Fibroblast of mammary gland (primary cell): ENCODE data around the gene TPO.
"Not testable (repeated sequence)": the region's sequence is repeated elsewhere in the genome, so short reads cannot be mapped to it uniquely, and the experiment has no call there.

ENCODE experiments used
- DNase-seq: peaks from one replicate; pipeline ENCODE4 v3.0.0-alpha.2; 2010; ENCODE audit warnings: low read depth
- H3K4me3 ChIP-seq: 2 replicates; pipeline ENCODE4 v1.5.1; 2011; ENCODE audit warnings: low read depth, mild to moderate bottlenecking, low read length, moderate library complexity; ENCODE audit not compliant: control insufficient read depth
- CTCF ChIP-seq: conservative IDR thresholded peaks from 2 replicates; pipeline ENCODE4 v1.5.1; 2011; ENCODE audit warnings: low read depth, low read length, inconsistent platforms; ENCODE audit not compliant: control insufficient read depth, insufficient read depth

The TPO gene

GRCh38 chr2:1403565-1403964, 9.7 kb upstream of the TPO start:
- no peak for DNase-seq
- H3K4me3 ChIP-seq = no peak overlapping the region
- no peak for TF ChIP-seq CTCF

- no peak overlapping the region for H3K4me3 ChIP-seq
- DNase-seq = no peak
- no peak for TF ChIP-seq CTCF
These were observed 8.1 kb upstream of the TPO start for GRCh38 chr2:1405124-1405523.

GRCh38 chr2:1405967-1406366, 7.3 kb upstream of the TPO start:
- no peak for DNase-seq
- TF ChIP-seq CTCF = no peak

GRCh38 chr2:1406434-1406833, 6.8 kb upstream of the TPO start:
- no peak for TF ChIP-seq CTCF
- no peak for DNase-seq
- H3K4me3 ChIP-seq = no peak overlapping the region

More at GRCh38 chr2:1405967-1406366, 7.3 kb upstream of the TPO start:
- no peak overlapping the region for H3K4me3 ChIP-seq

GRCh38 chr2:1407950-1408675, 5.2 kb upstream of the TPO start:
- H3K4me3 ChIP-seq = no peak overlapping the region
- no peak for DNase-seq
- no peak for TF ChIP-seq CTCF

GRCh38 chr2:1414121-1414520, 858 bp downstream of the TPO start:
- TF ChIP-seq CTCF = no peak
- H3K4me3 ChIP-seq = no peak overlapping the region
- no peak for DNase-seq

- DNase-seq = not testable (repeated sequence)
These were observed 1.6 kb downstream of the TPO start for GRCh38 chr2:1414901-1415300.

More at GRCh38 chr2:1414901-1415300, 1.6 kb downstream of the TPO start:
- not testable (repeated sequence) for H3K4me3 ChIP-seq
